Measurements from ENCODE around the gene KDM3A.

KDM3A gene

GRCh38 chr2:86440631-86441391 lies at the start of gene KDM3A:
KDM3A (plus strand) TSS chr2:86441371; CDS start chr2:86442048, 677 bp downstream.
- DNase-seq (ENCODE audit: low read depth), result peak; percentile 98

GRCh38 chr2:86392873-86393518 lies 48.2 kb upstream of the KDM3A start:
- no peak for DNase-seq (ENCODE audit: low read depth)

GRCh38 chr2:86393521-86394491 lies 47.4 kb upstream of the KDM3A start:
- no peak for DNase-seq (ENCODE audit: low read depth)

GRCh38 chr2:86396291-86396785 lies 44.8 kb upstream of the KDM3A start:
- no peak for DNase-seq (ENCODE audit: low read depth)

GRCh38 chr2:86397986-86398385 lies 43.2 kb upstream of the KDM3A start:
- no peak for DNase-seq (ENCODE audit: low read depth)

- no peak for DNase-seq (ENCODE audit: low read depth)
These were observed 42.4 kb upstream of the KDM3A start for GRCh38 chr2:86398500-86399474.

GRCh38 chr2:86400321-86400720 lies 40.9 kb upstream of the KDM3A start:
- no peak for DNase-seq (ENCODE audit: low read depth)

GRCh38 chr2:86410581-86410980 lies 30.6 kb upstream of the KDM3A start:
- no peak for DNase-seq (ENCODE audit: low read depth)

GRCh38 chr2:86411396-86411795 lies 29.8 kb upstream of the KDM3A start:
- no peak for DNase-seq (ENCODE audit: low read depth)

- DNase-seq (ENCODE audit: low read depth), result no peak
These were observed 29.2 kb upstream of the KDM3A start for GRCh38 chr2:86412007-86412406.

GRCh38 chr2:86413296-86414094 lies 27.7 kb upstream of the KDM3A start:
- no peak for DNase-seq (ENCODE audit: low read depth)

- no peak for DNase-seq (ENCODE audit: low read depth)
These were observed 26.2 kb upstream of the KDM3A start for GRCh38 chr2:86414996-86415395.

GRCh38 chr2:86416146-86416545 lies 25.0 kb upstream of the KDM3A start:
- DNase-seq (ENCODE audit: low read depth), result no peak

- DNase-seq (ENCODE audit: low read depth), result no peak
These were observed 23.2 kb upstream of the KDM3A start for GRCh38 chr2:86417961-86418360.

GRCh38 chr2:86420913-86421312 lies 20.3 kb upstream of the KDM3A start:
- no peak for DNase-seq (ENCODE audit: low read depth)

- DNase-seq (ENCODE audit: low read depth), result no peak
These were observed 14.9 kb upstream of the KDM3A start for GRCh38 chr2:86426271-86426670.

GRCh38 chr2:86429335-86429734 lies 11.8 kb upstream of the KDM3A start:
- DNase-seq (ENCODE audit: low read depth), result no peak

- DNase-seq (ENCODE audit: low read depth), result no peak
These were observed 10.8 kb upstream of the KDM3A start for GRCh38 chr2:86430368-86430767.

GRCh38 chr2:86433137-86433536 lies 8.0 kb upstream of the KDM3A start:
- DNase-seq (ENCODE audit: low read depth), result no peak

- DNase-seq (ENCODE audit: low read depth), result no peak
These were observed 6.9 kb upstream of the KDM3A start for GRCh38 chr2:86434290-86434689.

Measured in T-helper 22 cell (primary cell).